Measurements from ENCODE around the gene COL20A1. TPM values are rescaled to one million over a fixed set of nuclear protein-coding genes. Genes with fewer than 3 reads are reported as not detected.

COL20A1 gene
- total and polyA plus RNA-seq, 7 donors: 0.07 TPM; not detected in 6

DNA sequence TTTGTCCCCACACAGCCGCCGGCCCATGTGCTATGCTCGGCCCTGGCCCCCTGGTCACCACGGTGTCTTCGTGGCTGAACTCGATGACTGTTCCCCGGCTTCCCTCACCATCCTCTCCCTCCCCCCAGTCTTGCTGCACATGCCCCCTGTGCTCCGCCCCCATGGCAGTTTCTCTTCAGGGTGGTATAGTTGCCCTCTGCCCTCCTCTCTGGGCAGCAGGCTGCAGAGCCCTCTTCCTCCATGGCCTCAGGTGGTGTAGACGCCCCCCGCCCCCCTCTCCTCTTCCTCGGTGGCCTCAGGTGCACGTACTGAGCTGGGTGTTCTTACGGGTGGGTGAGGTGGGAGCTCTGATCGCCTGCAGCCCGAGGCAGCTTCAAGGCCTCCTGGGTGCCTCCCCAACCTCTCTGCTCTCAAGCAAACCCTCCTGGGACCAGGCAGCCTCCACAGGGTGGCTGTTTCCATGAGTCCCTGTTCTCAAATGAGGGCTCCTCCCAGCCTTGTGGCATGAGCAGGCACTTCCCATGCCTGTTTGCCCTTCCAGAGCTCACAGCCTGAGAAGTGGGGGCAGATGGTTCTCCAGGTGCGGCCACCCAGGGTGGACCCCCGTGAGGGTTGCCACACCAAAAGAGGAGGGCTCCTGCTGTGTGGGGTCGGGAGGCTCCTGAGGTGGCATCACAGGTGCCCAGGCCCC is 24.8 kb downstream of the COL20A1 start:
- Histone ChIP-seq H3K9me3 (no peaks in the 10 kb centered on the region), H3K4me1 (peaks cover 0 to 7% (median 0%) of the 10 kb centered on the region in 4 donors), H3K27me3 (peaks cover 0 to 32% (median 3%) of the 10 kb centered on the region in 3 donors), H3K36me3 (no peaks in the 10 kb centered on the region), H3K27ac (no peak overlapping the region), H3K4me3 (no peak overlapping the region)
- intact Hi-C loops (cut with DNase I): no loop called here
- TF ChIP-seq POLR2AphosphoS5 (IDR thresholded peaks at IDR 0.05) (no peak), POLR2A (IDR thresholded peaks at IDR 0.05) (no peak), EP300 (IDR thresholded peaks at IDR 0.05) (no peak)
- TF ChIP-seq, protein P1, sequence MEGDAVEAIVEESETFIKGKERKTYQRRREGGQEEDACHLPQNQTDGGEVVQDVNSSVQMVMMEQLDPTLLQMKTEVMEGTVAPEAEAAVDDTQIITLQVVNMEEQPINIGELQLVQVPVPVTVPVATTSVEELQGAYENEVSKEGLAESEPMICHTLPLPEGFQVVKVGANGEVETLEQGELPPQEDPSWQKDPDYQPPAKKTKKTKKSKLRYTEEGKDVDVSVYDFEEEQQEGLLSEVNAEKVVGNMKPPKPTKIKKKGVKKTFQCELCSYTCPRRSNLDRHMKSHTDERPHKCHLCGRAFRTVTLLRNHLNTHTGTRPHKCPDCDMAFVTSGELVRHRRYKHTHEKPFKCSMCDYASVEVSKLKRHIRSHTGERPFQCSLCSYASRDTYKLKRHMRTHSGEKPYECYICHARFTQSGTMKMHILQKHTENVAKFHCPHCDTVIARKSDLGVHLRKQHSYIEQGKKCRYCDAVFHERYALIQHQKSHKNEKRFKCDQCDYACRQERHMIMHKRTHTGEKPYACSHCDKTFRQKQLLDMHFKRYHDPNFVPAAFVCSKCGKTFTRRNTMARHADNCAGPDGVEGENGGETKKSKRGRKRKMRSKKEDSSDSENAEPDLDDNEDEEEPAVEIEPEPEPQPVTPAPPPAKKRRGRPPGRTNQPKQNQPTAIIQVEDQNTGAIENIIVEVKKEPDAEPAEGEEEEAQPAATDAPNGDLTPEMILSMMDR (IDR thresholded peaks at IDR 0.05): no peak
- DNase-seq: peak; percentile 57
- 75 to 82% methylated on average over 18 of the region's 18 CpGs for WGBS, 2 donors

DNA sequence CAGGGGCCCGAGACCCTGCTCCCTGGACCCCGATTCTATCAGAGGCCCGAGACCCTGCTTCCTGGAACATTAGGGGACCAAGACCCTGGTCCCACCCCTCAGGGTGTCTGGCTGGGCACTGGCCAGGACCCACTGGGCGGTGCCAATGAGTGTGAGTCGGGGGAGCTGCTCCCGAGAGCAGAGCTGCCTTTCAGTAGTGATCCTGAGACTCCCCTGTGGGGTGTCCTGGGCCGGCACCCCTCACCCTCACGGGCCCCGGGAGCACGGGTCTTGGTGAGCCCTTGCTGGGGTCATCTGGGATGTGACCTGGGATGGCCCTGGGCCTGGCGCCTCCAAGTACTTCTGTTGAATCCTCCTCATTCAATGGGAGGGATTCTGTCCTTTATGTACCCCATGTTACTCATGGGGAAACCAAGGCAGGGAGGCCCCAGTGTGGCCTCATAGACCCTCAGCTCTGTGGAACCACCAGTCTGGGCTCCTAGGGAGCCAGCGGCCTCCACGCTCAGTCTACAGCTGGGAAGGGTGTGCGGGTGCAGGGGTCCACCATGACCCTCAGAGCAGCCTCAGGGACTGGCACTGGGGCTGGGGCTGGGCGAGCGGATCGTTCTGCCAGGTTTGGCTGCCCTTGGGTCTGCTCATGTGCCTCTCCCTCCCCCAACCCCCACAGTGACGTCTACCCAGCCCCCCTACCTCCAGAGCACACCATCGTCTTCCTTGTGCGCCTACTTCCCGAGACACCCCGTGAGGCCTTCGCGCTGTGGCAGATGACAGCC is 25.6 kb downstream of the COL20A1 start:
- Histone ChIP-seq H3K4me3 (no peak overlapping the region), H3K27ac (no peak overlapping the region), H3K4me1 (peaks cover 0 to 7% (median 0%) of the 10 kb centered on the region in 4 donors), H3K9me3 (no peaks in the 10 kb centered on the region), H3K27me3 (peaks cover 0 to 32% (median 3%) of the 10 kb centered on the region in 3 donors), H3K36me3 (no peaks in the 10 kb centered on the region)
- intact Hi-C loops (cut with DNase I): no loop called here
- TF ChIP-seq POLR2AphosphoS5 (IDR thresholded peaks at IDR 0.05) (no peak), EP300 (IDR thresholded peaks at IDR 0.05) (no peak), POLR2A (IDR thresholded peaks at IDR 0.05) (no peak)
- TF ChIP-seq, protein P1 (IDR thresholded peaks at IDR 0.05): no peak
- DNase-seq: peak; percentile 40
- WGBS, 2 donors: 82 to 88% methylated on average over 24 of the region's 24 CpGs

DNA sequence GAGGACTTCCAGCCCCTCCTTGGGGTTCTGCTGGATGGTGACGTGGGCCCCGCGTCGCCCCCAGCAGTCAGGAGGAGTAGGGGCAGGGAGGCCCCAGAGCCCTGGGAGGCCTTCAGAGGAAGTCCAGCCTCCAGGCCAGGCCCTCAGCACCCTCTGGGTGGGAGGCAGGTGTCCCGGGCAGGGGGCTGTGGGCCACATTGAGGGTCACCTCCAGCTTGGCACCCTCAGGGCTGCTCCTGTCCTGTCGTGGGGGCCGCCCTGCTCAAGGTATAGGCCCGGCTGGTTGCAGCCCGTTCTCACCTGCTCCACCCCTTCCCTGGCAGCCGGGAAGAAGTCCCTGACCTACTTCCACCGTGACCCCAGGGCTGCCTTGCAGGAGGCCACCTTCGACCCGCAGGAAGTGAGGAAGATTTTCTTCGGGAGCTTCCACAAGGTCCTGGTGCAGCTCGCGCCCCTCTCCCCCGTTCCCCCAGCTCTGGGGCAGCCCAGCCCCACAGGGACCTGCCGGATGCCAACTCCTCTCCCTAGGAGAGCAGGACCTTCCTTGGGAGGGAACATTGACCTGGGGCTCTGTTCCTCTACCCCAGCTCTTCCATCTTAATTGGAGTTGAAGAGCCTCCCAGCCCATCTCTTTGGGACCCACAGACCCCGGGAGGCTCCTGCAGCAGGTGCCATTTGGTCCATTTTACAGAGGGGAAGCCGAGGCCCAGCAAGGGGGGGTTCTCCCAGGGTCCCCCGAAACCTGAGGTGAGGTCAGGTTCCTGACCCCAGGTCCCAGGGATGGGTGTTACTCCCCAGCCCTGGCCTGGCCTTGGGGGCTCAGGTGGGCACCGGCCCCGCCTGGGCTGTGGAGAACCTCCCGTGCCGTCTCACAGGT is 26.4 kb downstream of the COL20A1 start:
- DNase-seq: peak; percentile 63
- Histone ChIP-seq H3K36me3 (no peaks in the 10 kb centered on the region), H3K27ac (no peak overlapping the region), H3K9me3 (no peaks in the 10 kb centered on the region), H3K4me3 (no peak overlapping the region), H3K4me1 (peaks cover 0 to 7% (median 0%) of the 10 kb centered on the region in 4 donors), H3K27me3 (peaks cover 0 to 33% (median 3%) of the 10 kb centered on the region in 3 donors)
- TF ChIP-seq POLR2AphosphoS5 (IDR thresholded peaks at IDR 0.05) (no peak), EP300 (IDR thresholded peaks at IDR 0.05) (no peak), POLR2A (IDR thresholded peaks at IDR 0.05) (no peak)
- TF ChIP-seq, protein P1 (IDR thresholded peaks at IDR 0.05): no peak
- intact Hi-C loops (cut with DNase I): no loop called here
- WGBS, 2 donors: 69 to 80% methylated on average over 25 of the region's 25 CpGs

DNA sequence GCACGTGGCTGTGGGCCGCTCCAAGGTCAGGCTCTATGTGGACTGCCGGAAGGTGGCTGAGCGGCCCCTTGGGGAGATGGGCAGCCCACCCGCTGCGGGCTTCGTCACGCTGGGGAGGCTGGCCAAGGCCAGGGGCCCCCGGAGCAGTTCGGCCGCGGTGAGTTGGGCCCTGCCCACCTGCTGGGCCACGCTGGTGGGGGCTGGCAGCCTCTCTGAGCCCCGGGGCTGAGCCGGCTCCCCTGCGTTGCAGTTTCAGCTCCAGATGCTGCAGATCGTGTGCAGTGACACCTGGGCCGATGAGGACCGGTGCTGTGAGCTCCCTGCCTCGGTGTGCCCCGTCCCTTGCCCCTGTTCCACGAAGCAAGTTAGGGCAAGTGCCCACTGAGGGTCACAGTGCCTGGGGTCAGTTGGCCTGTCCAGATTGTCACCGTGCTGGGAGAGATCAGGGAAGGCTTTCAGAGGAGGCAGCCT is 27.1 kb downstream of the COL20A1 start:
- intact Hi-C loops (cut with DNase I): no loop called here
- Histone ChIP-seq H3K27me3 (peaks cover 0 to 40% (median 3%) of the 10 kb centered on the region in 3 donors), H3K36me3 (no peaks in the 10 kb centered on the region), H3K4me1 (peaks cover 0 to 7% (median 0%) of the 10 kb centered on the region in 4 donors), H3K27ac (no peak overlapping the region), H3K4me3 (no peak overlapping the region), H3K9me3 (no peaks in the 10 kb centered on the region)
- peak; percentile 46 for DNase-seq
- 79 to 86% methylated on average over 23 of the region's 23 CpGs for WGBS, 2 donors
- no peak for TF ChIP-seq POLR2A (IDR thresholded peaks at IDR 0.05)
- TF ChIP-seq EP300 (IDR thresholded peaks at IDR 0.05): no peak
- TF ChIP-seq POLR2AphosphoS5 (IDR thresholded peaks at IDR 0.05): no peak
- TF ChIP-seq, protein P1 (IDR thresholded peaks at IDR 0.05): no peak

All from sigmoid colon (tissue), 7 donors.